ENCODE results near the gene ZNF619. TPM values are rescaled to one million over a fixed set of nuclear protein-coding genes. Genes with fewer than 3 reads are reported as not detected.

Gene ZNF619
- total and polyA plus RNA-seq, 2 of the 13 experiments (the other 11 are each of a cell fraction or from before 2014, with no cell fraction given), result 0.83 to 5.2 TPM

DNA sequence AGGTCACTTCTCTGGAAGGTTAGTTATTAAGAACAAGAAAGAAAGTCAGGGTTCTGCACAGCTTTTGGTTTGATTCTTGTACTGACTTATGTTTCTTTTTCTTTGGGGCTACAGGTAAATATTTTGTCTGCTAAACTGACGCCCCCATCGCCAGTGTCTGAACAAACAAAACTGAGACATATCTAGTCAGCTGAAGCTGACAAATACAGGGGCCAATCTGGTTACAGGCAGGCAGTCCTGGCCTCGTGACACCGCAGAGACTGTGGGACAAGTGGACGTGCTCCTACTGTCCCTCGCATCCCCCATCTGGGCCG is 24.4 kb upstream of the ZNF619 start (continued):
- TF ChIP-seq, protein P1, sequence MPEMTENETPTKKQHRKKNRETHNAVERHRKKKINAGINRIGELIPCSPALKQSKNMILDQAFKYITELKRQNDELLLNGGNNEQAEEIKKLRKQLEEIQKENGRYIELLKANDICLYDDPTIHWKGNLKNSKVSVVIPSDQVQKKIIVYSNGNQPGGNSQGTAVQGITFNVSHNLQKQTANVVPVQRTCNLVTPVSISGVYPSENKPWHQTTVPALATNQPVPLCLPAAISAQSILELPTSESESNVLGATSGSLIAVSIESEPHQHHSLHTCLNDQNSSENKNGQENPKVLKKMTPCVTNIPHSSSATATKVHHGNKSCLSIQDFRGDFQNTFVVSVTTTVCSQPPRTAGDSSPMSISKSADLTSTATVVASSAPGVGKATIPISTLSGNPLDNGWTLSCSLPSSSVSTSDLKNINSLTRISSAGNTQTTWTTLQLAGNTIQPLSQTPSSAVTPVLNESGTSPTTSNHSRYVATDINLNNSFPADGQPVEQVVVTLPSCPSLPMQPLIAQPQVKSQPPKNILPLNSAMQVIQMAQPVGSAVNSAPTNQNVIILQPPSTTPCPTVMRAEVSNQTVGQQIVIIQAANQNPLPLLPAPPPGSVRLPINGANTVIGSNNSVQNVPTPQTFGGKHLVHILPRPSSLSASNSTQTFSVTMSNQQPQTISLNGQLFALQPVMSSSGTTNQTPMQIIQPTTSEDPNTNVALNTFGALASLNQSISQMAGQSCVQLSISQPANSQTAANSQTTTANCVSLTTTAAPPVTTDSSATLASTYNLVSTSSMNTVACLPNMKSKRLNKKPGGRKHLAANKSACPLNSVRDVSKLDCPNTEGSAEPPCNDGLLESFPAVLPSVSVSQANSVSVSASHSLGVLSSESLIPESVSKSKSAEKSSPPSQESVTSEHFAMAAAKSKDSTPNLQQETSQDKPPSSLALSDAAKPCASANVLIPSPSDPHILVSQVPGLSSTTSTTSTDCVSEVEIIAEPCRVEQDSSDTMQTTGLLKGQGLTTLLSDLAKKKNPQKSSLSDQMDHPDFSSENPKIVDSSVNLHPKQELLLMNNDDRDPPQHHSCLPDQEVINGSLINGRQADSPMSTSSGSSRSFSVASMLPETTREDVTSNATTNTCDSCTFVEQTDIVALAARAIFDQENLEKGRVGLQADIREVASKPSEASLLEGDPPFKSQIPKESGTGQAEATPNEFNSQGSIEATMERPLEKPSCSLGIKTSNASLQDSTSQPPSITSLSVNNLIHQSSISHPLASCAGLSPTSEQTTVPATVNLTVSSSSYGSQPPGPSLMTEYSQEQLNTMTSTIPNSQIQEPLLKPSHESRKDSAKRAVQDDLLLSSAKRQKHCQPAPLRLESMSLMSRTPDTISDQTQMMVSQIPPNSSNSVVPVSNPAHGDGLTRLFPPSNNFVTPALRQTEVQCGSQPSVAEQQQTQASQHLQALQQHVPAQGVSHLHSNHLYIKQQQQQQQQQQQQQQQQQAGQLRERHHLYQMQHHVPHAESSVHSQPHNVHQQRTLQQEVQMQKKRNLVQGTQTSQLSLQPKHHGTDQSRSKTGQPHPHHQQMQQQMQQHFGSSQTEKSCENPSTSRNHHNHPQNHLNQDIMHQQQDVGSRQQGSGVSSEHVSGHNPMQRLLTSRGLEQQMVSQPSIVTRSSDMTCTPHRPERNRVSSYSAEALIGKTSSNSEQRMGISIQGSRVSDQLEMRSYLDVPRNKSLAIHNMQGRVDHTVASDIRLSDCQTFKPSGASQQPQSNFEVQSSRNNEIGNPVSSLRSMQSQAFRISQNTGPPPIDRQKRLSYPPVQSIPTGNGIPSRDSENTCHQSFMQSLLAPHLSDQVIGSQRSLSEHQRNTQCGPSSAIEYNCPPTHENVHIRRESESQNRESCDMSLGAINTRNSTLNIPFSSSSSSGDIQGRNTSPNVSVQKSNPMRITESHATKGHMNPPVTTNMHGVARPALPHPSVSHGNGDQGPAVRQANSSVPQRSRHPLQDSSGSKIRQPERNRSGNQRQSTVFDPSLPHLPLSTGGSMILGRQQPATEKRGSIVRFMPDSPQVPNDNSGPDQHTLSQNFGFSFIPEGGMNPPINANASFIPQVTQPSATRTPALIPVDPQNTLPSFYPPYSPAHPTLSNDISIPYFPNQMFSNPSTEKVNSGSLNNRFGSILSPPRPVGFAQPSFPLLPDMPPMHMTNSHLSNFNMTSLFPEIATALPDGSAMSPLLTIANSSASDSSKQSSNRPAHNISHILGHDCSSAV (CRISPR knock-in tag; IDR thresholded peaks at IDR 0.05; ENCODE audit: borderline replicate concordance), result no peak
- TF ChIP-seq ZBTB1 (CRISPR knock-in tag; IDR thresholded peaks at IDR 0.05; ENCODE audit: borderline replicate concordance), result no peak
- TF ChIP-seq, protein P2, sequence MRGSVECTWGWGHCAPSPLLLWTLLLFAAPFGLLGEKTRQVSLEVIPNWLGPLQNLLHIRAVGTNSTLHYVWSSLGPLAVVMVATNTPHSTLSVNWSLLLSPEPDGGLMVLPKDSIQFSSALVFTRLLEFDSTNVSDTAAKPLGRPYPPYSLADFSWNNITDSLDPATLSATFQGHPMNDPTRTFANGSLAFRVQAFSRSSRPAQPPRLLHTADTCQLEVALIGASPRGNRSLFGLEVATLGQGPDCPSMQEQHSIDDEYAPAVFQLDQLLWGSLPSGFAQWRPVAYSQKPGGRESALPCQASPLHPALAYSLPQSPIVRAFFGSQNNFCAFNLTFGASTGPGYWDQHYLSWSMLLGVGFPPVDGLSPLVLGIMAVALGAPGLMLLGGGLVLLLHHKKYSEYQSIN (CRISPR knock-in tag; IDR thresholded peaks at IDR 0.05; ENCODE audit: borderline replicate concordance), result no peak
- TF ChIP-seq AKAP8 (CRISPR knock-in tag; IDR thresholded peaks at IDR 0.05), result no peak
- TF ChIP-seq, protein P3, sequence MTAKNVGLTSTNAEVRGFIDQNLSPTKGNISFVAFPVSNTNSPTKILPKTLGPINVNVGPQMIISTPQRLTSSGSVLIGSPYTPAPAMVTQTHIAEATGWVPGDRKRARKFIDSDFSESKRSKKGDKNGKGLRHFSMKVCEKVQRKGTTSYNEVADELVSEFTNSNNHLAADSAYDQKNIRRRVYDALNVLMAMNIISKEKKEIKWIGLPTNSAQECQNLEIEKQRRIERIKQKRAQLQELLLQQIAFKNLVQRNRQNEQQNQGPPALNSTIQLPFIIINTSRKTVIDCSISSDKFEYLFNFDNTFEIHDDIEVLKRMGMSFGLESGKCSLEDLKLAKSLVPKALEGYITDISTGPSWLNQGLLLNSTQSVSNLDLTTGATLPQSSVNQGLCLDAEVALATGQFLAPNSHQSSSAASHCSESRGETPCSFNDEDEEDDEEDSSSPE (CRISPR knock-in tag; IDR thresholded peaks at IDR 0.05), result no peak
- no peak for TF ChIP-seq KLF11 (CRISPR knock-in tag; IDR thresholded peaks at IDR 0.05)
- TF ChIP-seq ZNF431 (CRISPR knock-in tag; IDR thresholded peaks at IDR 0.05; ENCODE audit: borderline replicate concordance, low read depth), result no peak
- TF ChIP-seq ZNF446 (CRISPR knock-in tag; IDR thresholded peaks at IDR 0.05), result no peak
- TF ChIP-seq ELF4 (CRISPR knock-in tag; IDR thresholded peaks at IDR 0.05; ENCODE audit: borderline replicate concordance), result no peak
- TF ChIP-seq ZNF761 (CRISPR knock-in tag; conservative IDR thresholded peaks at IDR 0.05), result no peak
- no peak for TF ChIP-seq ZNF501 (CRISPR knock-in tag; IDR thresholded peaks at IDR 0.05)
- no peak for TF ChIP-seq ATAD3A (CRISPR knock-in tag; IDR thresholded peaks at IDR 0.05)
- no peak for TF ChIP-seq POLR2AphosphoS2 (IDR thresholded peaks at IDR 0.05; ENCODE audit: low read depth, low read length)
- TF ChIP-seq ZNF572 (CRISPR knock-in tag; IDR thresholded peaks at IDR 0.05), result no peak
- TF ChIP-seq, protein P4, sequence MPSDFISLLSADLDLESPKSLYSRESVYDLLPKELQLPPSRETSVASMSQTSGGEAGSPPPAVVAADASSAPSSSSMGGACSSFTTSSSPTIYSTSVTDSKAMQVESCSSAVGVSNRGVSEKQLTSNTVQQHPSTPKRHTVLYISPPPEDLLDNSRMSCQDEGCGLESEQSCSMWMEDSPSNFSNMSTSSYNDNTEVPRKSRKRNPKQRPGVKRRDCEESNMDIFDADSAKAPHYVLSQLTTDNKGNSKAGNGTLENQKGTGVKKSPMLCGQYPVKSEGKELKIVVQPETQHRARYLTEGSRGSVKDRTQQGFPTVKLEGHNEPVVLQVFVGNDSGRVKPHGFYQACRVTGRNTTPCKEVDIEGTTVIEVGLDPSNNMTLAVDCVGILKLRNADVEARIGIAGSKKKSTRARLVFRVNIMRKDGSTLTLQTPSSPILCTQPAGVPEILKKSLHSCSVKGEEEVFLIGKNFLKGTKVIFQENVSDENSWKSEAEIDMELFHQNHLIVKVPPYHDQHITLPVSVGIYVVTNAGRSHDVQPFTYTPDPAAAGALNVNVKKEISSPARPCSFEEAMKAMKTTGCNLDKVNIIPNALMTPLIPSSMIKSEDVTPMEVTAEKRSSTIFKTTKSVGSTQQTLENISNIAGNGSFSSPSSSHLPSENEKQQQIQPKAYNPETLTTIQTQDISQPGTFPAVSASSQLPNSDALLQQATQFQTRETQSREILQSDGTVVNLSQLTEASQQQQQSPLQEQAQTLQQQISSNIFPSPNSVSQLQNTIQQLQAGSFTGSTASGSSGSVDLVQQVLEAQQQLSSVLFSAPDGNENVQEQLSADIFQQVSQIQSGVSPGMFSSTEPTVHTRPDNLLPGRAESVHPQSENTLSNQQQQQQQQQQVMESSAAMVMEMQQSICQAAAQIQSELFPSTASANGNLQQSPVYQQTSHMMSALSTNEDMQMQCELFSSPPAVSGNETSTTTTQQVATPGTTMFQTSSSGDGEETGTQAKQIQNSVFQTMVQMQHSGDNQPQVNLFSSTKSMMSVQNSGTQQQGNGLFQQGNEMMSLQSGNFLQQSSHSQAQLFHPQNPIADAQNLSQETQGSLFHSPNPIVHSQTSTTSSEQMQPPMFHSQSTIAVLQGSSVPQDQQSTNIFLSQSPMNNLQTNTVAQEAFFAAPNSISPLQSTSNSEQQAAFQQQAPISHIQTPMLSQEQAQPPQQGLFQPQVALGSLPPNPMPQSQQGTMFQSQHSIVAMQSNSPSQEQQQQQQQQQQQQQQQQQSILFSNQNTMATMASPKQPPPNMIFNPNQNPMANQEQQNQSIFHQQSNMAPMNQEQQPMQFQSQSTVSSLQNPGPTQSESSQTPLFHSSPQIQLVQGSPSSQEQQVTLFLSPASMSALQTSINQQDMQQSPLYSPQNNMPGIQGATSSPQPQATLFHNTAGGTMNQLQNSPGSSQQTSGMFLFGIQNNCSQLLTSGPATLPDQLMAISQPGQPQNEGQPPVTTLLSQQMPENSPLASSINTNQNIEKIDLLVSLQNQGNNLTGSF (CRISPR knock-in tag; IDR thresholded peaks at IDR 0.05), result peak; percentile 85; the same call in 1 of the 2 replicates

Measured in HepG2 (cell line).